NOMO-1 treated with DMSO at 0.1 percent for 48 hours (cell line): ENCODE data around the gene PAGE2.
"Not testable (repeated sequence)": the region's sequence is repeated elsewhere in the genome, so short reads cannot be mapped to it uniquely, and the experiment has no call there.

ENCODE experiments used
- DNase-seq: peaks from one replicate; lab custom pipeline; 2025; ENCODE audit not compliant: unreplicated experiment; lab: John Stamatoyannopoulos, UW

The PAGE2 gene

DNA sequence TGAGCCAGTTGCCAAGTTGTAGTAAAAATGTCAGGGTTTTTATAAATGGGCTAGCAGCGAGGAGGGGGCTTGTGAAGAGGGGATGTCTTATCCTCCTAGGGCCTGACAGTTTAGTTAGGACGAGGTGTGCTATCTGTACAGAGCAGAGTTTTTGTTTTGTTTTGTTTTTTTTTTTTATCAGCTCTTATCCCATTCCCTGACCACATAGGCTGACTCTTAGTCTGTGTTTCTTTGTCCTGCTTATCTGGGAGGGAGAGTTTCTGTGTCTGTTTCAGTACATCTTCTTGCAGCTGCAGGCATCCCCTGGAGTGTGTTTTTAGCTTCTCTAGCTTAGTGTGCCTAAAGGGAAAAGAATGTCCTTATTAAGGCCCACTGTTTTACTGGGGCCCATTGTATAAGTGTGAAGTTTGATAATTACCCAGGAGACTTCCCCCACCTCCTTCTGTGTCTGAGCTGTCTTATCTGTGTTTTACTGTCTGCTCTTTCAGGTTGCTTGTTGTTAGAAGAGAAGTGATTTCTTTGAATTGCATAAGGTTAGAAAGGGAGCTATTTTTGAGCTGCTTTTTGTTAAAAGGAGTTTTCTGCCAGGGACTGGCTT, 32.0 kb downstream of the PAGE2 start:
- DNase-seq: no peak

DNA sequence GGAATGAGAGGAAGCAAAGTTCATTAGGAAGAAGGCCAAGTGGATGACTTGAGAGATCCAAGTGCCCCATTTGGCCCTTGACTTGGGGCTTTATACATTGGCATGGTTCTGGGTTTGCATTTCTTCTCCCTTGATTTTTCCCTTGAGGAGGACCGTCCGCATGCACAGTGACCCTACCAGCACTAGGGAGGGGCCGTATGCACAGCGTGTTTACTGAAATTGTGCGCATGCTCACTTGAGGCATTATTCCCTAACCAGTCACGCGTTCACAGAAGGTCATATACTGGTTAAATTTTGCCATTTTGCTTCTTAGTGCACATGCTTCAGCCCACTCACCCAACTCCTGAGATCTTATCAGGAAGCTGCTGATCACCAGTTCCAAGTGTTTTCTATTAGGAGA, 35.1 kb downstream of the PAGE2 start:
- no peak for DNase-seq

- peak; percentile 47 for DNase-seq
Measured at GRCh38 chrX:55127692-55128091, 38.9 kb downstream of the PAGE2 start.

- DNase-seq: no peak
Measured at GRCh38 chrX:55129361-55129760, 40.5 kb downstream of the PAGE2 start.

GRCh38 chrX:55130481-55130880, 41.7 kb downstream of the PAGE2 start:
- no peak for DNase-seq

DNA sequence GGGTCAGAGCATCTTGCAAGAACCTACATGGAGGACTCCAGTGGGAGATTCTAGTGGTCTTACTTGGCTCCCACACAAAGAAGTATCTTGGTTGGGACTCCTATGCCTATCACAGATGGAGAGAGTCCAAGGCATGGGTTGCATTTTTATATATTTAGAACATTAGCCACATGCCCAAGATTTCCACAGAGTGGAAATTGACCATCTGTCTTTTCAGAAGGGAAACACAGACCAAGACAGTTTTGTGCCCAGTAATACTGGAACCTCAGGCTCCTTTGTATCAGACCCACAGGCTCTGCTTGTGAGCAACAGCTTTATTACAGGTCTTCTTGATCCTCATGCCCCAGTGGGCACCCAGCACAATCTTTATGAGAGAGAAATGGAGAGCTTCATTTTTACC, 43.6 kb downstream of the PAGE2 start:
- DNase-seq: no peak

DNA sequence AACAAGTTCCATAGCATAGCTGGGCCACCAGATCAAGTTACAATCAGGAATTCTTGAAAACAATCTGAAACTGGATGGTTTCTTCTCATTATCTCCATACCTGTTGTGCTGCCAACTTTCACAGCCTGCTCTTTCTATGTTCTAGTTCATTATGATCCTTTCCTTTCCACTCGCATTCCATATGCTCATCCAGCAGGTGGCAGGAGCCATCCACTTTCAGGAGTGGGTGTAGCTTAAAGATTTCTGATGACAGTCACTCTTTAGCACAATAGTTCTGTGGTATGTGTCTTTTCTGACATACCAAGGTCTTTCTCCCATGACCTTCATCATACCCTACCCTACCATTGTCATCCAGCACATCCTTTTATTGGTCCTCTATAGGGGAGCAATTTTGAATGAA, 46.4 kb downstream of the PAGE2 start:
- DNase-seq: no peak

DNA sequence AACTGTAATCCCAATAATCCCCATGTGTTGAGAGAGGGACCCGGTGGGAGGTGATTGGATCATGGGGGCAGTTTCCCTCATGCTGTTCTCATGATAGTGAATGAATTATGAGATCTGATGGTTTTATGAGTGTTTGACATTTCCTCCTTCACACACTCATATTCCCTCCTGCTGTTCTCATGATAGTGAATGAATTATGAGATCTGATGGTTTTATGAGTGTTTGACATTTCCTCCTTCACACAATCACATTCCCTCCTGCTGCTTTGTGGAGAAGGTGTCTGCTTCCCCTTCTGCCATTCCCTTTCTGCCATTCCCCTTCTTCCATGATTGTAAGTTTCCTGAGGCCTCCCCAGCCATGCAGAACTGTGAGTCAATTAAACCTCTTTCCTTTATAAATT, 52.0 kb downstream of the PAGE2 start:
- not testable (repeated sequence) for DNase-seq
